ENCODE measurements around the gene EOGT.

DNA sequence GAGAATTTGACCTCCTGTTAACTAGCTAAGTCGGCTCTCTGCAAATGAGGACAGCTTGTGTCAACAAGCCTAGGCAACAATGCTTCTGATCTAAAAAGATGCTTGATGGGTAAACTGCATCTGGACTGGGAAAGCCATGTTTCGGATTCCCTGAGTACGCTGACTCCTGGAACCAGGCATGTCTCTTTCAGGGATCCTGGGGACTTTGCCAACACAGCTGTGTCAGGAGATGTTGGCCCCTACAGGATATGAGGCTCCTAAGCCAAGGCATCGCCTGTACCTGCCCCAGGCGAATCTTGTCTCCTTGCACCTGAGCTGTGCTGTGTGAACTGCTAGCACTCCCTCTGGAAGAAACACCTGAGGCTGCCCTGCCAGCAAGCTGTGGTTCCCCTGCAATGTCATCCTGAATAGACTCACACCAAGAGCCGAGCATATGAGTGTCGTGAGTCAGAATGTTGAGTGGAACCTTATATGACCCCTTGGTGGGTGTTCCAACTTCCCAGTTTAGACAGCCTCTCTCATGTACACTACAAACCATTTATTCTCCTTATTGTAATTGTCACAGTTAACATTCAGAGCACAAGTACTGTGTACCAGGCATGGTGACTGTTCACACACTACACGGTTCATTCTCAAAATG lies 17.0 kb downstream of the EOGT start:
- TF ChIP-seq, protein P1, sequence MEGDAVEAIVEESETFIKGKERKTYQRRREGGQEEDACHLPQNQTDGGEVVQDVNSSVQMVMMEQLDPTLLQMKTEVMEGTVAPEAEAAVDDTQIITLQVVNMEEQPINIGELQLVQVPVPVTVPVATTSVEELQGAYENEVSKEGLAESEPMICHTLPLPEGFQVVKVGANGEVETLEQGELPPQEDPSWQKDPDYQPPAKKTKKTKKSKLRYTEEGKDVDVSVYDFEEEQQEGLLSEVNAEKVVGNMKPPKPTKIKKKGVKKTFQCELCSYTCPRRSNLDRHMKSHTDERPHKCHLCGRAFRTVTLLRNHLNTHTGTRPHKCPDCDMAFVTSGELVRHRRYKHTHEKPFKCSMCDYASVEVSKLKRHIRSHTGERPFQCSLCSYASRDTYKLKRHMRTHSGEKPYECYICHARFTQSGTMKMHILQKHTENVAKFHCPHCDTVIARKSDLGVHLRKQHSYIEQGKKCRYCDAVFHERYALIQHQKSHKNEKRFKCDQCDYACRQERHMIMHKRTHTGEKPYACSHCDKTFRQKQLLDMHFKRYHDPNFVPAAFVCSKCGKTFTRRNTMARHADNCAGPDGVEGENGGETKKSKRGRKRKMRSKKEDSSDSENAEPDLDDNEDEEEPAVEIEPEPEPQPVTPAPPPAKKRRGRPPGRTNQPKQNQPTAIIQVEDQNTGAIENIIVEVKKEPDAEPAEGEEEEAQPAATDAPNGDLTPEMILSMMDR (IDR thresholded peaks at IDR 0.05; ENCODE audit: low read length), result no peak
- TF ChIP-seq EZH2 (optimal IDR thresholded peaks at IDR 0.05; ENCODE audit: low read depth, low read length), result no peak
- no peak for TF ChIP-seq EZH2phosphoT487 (IDR thresholded peaks at IDR 0.05; ENCODE audit: low read length)

Data from MM.1S (cell line).